ENCODE results near the gene KHDC3L.

GRCh38 chr6:73377225-73377624, 14.8 kb downstream of the KHDC3L start:
- TF ChIP-seq POLR2A (IDR thresholded peaks at IDR 0.05; ENCODE audit: low read length) (no peak), GATA1 (IDR thresholded peaks at IDR 0.05; ENCODE audit: low read depth, low read length) (no peak)
